ENCODE data around the gene SNX32.
A peak's percentile ranks its signal among the peaks of the same experiment; 100 is the strongest.

Gene SNX32

DNA sequence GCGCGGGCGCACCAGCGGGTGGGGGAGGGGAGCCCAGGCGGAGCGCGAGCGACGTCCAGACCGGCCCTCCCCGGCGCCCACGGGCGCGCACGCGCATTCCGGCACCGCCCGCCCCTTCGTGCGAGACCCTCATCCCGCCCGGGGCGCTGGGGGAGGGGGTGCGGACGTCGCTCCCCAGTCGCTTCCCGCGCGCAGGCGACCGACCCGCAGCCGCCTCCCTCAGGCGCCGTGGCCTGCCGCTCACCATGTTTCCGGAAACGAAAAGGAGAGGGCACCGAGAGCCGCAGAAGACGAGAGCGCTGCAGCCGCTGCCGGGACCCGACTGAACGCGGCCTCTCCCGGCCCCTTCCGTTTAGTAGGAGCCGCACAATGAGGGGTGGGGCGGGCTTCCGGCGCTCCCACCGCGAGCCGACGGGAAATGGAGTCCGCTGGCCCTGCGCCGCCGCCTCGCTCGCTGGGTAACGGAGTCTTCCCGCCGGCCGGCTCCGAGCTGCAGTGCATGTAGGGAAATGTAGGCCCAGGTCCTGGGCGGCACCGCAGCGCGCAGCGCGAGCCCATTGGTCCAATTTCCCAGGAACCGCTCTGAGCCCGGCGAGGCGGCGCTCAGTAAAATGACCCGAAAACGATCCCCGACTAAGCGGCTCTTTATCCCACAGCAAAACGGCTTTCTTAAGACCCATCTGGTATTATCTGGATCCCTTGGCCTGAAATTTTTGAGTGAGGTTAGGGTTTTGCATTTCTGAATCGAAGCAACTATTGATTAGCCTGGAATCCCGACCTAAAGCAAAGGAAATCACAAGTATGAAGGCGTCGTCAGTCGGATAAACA, 24.3 kb downstream of the SNX32 start, which contains the start of gene CFL1:
CFL1 (minus strand) TSS at position 328 of the 828 bp plus-strand sequence; CDS start at position 247, 81 bp downstream.
- DNase-seq, result peak; percentile 97

DNA sequence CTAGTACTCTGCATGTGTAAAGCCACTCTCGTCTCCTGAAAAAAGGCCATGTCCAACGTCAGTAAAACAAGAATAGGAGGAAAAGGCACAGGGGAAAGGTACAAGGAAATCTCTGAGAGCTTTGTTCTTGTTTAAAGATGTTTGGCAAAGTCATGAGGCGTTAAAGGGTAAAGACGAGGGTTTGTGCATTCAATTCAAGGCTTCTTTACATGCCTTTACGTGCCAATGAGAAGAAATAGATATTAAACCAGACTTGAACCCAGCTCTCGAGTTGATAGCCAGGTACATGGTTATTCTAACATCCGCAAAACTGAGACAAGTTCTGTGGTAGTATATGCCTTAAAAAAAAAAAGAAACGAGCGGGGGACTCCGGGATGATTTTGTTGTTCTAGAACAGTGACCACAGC, 24.9 kb downstream of the SNX32 start:
- no peak for DNase-seq

DNA sequence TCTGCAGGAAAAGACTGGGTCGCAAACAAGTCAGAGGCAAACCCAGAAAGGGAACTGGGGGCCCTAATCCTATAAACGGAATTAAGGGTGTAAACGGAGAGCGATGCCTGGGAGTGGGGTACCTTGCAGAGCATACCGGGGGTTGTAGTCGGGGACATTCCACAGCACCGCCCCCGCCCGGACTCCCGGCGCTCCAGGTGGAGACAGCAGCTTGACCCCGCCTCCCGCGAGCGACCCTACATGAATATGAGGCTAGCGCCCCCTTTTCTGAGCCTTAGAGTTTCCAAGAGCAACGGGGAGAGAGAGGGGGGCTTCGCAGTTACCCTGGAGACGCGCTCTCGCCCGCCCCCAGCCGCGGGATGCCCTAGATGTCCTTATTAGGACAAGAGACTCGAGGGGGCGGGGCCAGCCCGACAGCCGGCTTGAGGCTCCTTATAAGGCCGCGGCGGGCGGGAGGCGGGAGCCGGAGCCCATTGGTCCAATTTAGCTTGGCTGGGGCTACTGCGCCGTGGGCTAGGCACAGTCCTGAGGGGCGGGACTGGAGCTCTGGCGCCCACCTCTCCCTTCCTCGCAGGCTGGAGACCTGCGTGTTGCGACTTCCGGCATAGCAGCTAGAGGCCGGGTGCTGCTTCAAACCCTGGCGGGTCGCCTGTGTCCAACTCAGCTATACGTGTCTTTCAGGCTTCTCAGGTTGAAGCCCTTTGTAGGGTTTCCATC, 25.5 kb downstream of the SNX32 start:
- DNase-seq, result peak; percentile 98

DNA sequence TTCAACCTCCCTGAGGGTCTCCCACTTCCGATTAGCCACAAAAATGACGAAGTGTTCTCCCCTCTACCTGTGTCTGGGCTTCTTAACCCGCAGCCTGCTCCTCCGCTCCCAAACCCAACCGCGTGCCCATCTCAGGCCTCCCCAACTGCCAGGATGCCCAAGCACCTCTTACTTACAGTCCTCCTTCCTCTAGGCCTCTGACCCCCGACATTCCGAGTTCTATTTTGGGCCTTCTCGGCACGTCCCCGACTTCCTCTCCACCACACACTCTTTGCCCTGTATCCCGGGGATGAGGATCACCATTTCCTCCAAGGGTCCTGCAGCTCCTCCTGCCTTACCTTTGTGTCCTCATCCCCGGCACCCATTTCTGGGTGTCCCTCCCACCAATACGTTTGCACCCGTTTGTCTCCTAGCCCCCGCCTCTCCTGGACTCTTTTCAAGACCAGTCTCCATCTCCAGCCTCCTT, 26.1 kb downstream of the SNX32 start:
- DNase-seq, result no peak

DNA sequence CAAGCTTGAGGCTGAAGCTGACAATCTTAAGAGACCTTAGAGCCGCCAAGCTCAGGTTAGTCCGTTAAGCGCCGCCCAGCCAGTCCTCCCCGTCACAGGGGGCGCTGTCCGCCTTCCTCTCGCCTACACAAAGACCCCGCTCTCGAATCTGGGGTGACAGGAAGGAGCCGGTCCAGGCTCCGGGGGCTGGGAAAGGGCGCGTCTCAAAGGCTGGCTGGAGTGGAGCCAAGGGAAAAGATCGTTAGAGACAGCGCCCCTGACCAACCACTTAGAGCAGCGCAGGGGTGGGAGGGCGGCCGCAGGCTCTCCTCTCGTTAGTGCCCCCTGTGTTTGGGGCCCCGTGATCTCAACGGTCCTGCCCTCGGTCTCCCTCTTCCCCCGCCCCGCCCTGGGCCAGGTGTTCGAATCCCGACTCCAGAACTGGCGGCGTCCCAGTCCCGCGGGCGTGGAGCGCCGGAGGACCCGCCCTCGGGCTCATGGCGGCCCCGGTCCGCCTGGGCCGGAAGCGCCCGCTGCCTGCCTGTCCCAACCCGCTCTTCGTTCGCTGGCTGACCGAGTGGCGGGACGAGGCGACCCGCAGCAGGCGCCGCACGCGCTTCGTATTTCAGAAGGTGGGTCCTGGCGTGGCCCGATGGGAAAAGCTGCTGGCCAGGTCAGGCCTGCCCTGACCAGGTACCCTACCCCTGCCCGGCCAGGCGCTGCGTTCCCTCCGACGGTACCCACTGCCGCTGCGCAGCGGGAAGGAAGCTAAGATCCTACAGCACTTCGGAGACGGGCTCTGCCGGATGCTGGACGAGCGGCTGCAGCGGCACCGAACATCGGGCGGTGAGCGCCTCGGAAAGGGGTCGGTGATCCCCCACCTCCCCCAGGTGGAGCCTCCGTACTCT, 26.8 kb downstream of the SNX32 start, which contains the start of gene MUS81:
MUS81 (plus strand) TSS at position 156 of the 887 bp plus-strand sequence; CDS start at position 477, 321 bp downstream.
- DNase-seq, result peak; percentile 99

DNA sequence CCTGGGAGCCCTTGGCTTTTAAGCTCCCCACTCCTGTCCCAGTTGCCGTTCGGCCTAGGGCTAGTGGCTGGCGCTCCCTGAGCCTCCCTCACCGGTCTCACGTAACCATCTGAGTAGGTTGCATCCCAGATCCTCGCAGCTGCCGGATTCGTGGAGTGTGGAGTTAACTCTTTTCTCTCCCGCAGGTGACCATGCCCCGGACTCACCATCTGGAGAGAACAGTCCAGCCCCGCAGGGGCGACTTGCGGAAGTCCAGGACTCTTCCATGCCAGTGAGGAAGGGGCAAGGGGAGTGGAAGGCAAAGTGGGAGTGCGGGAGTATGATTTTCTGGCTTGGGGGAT, 27.4 kb downstream of the SNX32 start:
- DNase-seq, result no peak

DNA sequence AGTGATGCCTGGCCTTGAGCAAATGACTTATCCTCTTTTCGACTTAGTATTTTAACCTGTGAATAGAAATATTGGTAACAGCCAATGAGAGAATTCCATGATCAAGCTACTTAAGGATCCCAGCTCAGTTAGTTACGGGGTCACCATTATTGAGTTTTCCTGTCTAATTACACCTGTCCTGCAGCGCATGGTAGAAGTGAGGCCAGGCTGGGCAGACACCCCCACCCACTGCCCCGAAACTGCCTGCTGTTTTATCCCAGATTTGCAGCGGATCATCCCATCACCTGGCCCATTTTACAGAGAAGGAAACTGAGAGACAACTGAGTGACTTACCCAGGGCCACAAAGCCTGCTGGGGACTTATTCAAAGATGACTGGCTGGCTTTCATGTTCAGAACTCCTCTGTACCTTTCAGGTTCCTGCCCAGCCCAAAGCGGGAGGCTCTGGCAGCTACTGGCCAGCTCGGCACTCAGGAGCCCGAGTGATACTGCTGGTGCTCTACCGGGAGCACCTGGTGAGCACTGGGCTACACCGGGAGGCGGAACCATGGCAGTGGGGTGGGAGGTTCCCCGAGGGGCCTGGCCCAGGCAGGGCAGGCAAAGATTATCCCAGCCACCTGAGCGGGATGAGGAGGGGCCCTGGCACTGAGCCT, 27.9 kb downstream of the SNX32 start:
- no peak for DNase-seq

DNA sequence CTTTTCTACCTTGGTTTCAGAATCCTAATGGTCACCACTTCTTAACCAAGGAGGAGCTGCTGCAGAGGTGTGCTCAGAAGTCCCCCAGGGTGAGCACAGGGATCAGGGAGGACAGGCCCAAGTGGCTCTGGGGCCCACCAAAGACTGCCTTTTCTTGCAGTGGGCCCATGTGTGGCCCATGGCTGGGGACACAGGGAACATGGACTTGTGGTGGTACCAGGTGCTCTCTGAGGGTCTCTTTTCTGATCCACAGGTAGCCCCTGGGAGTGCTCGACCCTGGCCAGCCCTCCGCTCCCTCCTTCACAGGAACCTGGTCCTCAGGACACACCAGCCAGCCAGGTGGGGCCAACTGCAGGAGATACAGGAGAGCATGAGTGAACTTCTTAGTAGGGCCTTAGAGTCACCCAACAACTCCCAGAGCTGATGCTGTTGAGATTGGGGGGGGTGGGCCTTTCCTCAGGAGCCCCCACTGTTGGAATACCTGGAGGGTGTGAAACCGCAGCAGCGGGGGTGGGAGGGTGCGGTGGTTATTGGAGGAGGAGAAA, 28.5 kb downstream of the SNX32 start:
- no peak for DNase-seq

DNA sequence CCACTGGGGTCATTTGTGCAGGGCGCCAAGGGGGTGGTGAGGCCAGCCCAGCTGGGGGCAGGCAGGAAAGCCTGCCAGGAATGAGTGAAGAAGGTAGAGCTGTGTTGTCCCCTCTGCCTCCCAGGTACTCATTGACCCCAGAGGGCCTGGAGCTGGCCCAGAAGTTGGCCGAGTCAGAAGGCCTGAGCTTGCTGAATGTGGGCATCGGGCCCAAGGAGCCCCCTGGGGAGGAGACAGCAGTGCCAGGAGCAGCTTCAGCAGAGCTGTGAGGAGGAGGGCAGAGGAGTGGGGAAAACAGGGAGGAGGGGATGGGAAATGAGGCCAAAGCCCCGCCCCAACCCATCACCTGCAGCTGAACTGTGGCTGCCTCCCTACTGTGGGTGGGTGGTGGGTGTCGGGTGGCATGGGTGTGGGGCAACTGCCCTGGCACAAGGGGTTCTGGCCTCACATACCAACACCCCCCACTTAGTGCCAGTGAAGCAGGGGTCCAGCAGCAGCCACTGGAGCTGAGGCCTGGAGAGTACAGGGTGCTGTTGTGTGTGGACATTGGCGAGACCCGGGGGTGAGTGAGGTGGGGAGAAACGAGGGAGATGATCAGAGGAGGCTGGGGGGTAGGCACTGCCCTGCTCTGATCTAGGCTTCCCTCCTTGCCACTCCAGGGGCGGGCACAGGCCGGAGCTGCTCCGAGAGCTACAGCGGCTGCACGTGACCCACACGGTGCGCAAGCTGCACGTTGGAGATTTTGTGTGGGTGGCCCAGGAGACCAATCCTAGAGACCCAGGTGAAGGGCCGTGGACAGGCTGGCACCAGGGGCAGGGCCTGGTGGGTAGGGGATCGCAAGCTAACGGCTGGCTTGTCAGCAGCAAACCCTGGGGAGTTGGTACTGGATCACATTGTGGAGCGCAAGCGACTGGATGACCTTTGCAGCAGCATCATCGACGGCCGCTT, 29.5 kb downstream of the SNX32 start:
- no peak for DNase-seq

DNA sequence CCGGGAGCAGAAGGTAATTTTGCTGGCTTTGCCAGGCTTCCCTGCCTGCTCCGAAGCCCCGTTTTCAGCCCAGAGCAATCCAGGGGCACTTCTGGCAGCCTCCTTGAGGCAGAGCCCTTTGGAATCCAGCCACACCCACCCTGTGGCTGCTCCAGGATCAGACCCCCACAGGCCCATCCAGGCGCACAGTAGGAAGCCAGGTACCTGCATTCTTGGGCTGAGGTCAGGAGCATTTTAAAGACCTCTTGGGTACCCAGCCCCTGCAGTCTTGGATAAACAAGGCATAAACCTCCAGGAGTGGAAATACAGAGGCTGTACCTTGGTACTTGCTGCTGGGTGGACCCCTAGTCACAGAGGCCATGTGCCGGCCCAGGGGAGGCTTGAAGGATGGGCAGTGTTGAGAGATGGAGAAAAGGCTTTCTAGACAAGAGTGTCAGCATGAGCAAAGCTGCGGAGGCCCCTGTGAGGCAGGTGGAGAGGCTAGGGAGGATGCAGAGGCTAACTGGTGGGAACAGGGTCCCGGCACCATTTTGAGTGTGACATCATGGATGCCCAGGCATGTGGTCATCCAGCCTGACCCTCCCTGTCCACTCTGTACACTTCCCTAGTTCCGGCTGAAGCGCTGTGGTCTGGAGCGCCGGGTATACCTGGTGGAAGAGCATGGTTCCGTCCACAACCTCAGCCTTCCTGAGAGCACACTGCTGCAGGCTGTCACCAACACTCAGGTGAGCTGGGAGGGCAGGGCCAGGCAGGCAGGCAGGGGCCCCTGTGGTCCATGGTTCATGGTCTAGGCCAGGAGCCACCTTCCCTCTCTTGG, 30.3 kb downstream of the SNX32 start:
- no peak for DNase-seq

DNA sequence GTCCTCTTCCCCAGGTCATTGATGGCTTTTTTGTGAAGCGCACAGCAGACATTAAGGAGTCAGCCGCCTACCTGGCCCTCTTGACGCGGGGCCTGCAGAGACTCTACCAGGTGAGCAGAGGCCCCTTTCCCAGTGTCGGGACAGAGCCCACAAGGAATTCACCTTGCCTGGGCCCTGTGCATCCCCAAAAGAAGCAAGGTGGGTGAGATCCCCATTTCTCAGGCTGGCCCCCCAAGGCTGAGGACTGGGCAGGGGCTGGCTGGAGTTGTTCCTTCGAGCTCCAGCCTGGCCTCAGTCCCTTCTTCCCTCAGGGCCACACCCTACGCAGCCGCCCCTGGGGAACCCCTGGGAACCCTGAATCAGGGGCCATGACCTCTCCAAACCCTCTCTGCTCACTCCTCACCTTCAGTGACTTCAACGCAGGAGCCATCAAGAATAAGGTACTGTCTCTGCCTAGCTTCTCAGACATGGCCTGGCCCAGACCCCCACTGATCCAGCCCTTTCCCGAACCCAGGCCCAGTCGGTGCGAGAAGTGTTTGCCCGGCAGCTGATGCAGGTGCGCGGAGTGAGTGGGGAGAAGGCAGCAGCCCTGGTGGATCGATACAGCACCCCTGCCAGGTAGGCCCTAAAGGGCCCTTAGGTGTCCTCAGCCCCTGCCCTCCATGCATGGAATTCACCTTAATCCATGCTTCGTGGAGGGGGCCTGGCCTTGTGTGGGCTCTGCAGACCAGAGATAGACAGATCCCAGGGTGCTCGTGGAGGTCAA, 31.1 kb downstream of the SNX32 start:
- no peak for DNase-seq

DNA sequence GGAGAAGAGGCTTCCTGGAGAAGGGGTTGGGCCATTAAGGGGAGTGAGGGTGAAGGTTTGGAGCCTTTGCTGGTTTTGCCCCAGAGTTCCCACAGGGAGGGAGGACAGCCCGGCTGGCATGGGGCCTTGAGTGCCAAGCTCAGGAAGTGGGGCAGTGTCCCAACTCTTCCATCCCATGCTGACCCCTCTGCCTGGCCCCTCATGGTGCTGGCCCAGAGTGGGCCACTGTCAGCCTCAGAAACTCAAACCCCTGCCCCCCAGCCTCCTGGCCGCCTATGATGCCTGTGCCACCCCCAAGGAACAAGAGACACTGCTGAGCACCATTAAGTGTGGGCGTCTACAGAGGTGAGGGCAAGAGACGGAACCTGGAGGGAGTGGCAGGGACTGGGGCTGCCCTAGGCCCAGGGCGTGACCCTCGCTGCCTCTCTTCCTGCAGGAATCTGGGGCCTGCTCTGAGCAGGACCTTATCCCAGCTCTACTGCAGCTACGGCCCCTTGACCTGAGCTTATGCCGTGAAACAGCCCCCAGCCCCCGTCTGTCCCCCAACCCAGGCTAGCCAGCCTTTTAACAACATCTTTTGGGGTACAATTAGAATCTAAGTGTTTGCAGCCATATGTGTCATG, 31.9 kb downstream of the SNX32 start:
- no peak for DNase-seq

DNA sequence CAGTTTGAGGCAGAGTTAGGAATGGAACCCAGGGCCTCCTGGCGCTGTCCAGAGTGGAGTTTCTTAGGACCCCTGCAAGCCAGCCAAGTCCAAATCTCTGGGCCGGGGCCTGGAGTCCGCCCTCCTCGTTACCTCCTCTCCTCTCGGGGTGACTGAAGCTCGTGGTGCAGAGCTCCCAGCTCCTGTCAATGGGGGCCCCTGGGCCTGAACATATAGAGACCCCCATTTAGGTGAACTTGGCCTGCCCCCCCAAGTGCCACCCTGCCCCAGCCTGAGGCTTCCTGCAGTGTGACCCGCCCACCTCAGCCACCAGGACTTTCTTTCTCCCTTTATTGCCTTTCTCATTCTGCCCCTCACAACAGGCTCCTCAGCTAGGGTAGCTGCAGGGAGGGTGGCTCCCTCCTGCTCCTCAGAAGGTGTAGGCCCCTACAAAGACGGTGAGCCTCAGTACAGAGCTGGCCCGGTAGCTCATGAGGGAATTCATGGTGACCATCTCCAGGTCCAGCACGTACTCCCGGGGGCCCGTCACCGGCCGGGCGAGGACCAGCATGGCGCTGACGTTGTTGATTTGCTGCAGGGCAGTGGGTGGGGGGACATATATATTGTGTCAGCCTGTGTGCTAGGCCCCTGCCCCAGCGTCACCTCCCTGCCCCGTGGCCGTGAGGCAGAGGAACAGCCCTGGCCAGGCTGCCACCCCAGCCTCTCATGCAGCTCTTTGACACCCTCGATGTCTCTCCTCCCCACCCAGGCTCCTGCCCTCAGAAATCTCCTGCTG, 32.9 kb downstream of the SNX32 start:
- no peak for DNase-seq

DNA sequence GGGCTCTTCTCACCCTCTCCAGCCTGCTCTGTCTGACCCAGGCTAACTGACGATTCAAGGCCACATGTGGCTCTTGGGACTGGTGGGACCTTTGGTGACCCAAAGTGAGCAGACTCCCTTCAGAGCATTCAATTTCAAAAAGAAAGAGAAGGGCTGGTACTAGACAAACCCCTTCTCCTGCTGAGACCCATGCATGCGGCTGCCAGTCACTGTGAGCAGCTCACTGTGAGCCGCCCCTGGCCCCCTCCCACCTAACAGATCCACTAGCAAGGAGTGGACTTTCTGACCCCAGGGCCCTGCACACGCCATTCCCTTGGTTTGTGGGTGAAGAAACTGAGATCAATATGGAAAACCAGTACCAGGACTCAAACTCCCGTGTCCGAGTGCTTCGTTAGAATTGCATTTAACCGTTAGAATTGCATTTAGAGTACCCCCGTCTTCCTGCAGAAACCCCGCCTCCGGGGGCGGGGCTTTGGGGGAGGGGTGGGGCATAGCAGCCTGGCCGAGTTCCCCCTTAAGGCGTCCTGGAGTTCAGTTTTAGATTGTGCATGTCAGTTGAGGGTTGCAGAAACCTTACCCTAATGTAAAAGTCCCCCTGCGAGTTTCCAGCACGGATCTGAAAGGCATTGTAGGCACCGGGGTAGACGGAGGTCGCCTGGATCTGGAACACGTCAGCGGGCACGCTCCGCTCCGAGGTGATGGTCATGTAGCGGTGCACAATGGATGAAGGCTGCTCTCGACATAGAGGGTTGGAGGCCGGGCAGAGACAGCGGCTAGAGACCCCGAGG, 33.7 kb downstream of the SNX32 start:
- DNase-seq, result no peak

DNA sequence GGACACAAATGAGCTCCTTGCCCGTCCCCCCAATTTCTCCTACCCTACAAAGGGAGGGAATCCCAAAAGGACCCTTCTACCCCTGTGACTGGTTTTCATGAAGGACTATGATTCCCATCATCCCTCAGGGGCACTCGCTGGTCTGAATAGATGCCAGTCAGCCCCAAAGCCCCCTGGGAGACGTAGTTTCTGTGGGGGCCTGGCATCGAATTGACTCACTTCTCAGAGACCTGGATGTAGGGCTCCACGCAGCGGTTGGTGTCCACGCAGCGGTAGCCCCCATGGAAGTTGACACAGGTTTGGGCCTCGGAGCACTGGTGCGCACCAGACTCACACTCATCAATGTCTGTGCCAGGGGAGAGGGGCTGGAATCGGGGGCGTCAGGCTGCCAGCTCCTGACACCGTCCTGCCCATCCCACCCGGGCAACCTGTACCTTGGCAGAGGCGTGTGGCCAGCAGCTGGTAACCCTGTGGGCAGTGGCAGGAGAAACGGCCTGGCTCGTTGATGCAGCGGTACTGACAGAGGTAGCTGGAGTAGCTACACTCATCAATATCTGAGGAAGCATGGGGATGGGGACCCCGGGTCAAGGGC, 34.4 kb downstream of the SNX32 start:
- no peak for DNase-seq

DNA sequence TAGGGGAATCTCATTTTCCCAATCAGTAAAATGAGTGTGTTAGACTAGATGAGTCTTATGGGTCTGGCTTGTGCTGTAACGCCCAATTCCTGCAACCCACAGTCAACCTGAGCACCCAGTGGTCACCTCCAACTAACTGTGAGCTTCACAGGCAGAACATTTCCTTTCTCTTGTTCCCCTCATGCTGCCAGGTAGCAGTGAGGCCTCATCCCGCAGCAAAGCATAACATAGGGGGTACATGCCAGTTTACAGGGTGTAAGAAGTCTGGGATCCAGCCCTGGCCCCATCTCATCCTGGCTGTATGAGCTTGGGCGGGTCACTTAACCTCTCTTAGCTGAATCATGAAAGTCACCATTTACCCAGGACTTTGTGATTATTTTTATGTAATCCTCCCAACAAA, 35.1 kb downstream of the SNX32 start:
- no peak for DNase-seq

Measured in activated CD8-positive, alpha-beta memory T cell treated with anti-CD3 and anti-CD28 coated beads for 24 hours (primary cell).